Hepatocyte (in vitro differentiated cells): ENCODE results near the gene IL10. TPM values are rescaled to one million over a fixed set of nuclear protein-coding genes. Genes with fewer than 3 reads are reported as not detected.

Experiments used
- DNase-seq: peaks from one replicate; pipeline ENCODE4 v3.0.0-alpha.2; 2016; ENCODE audit warnings: low spot score
- H2AFZ ChIP-seq: fragments of 200-600 bp; sonication (generic); 2 replicates; pipeline ENCODE4 v1.6.0; 2016; ENCODE audit warnings: antibody characterized with exemption, mild to moderate bottlenecking
- H3K27ac ChIP-seq: fragments of 200-600 bp; sonication (generic); 2 replicates; pipeline ENCODE4 v1.5.1; 2016; ENCODE audit warnings: mild to moderate bottlenecking
- H3K27me3 ChIP-seq: fragments of 200-600 bp; sonication (generic); 2 replicates; pipeline ENCODE4 v1.6.1; 2016
- H3K36me3 ChIP-seq: fragments of 200-600 bp; sonication (generic); replicated peaks from 2 replicates; pipeline ENCODE4 v1.5.1; 2016; ENCODE audit warnings: low read depth; ENCODE audit not compliant: insufficient read depth
- H3K4me1 ChIP-seq: fragments of 200-600 bp; sonication (generic); 2 replicates; pipeline ENCODE4 v1.5.1; 2016; ENCODE audit warnings: mild to moderate bottlenecking, moderate library complexity; ENCODE audit not compliant: insufficient read depth
- H3K4me2 ChIP-seq: fragments of 200-600 bp; sonication (generic); 2 replicates; pipeline ENCODE4 v1.6.0; 2016
- H3K4me3 ChIP-seq: fragments of 200-600 bp; sonication (generic); 2 replicates; pipeline ENCODE4 v1.5.1; 2016; ENCODE audit warnings: mild to moderate bottlenecking
- H3K79me2 ChIP-seq: fragments of 200-600 bp; sonication (generic); 2 replicates; pipeline ENCODE4 v1.6.0; 2017; ENCODE audit warnings: mild to moderate bottlenecking
- H3K9me2 ChIP-seq: fragments of 200-600 bp; sonication (generic); replicated peaks from 2 replicates; pipeline ENCODE4 v1.6.0; 2017; ENCODE audit warnings: mild to moderate bottlenecking; ENCODE audit not compliant: insufficient read depth
- H3K9me3 ChIP-seq: fragments of 200-600 bp; sonication (generic); 2 replicates; pipeline ENCODE4 v1.5.1; 2016; ENCODE audit warnings: low read depth, mild to moderate bottlenecking
- H4K20me1 ChIP-seq: fragments of 200-600 bp; sonication (generic); 2 replicates; pipeline ENCODE4 v1.6.0; 2016; ENCODE audit warnings: mild to moderate bottlenecking; ENCODE audit not compliant: insufficient read depth, poor library complexity, severe bottlenecking
- EZH2 ChIP-seq: fragments of 200-600 bp; sonication (generic); IDR thresholded peaks from 2 replicates; pipeline ENCODE4 v1.6.1; 2016; ENCODE audit warnings: antibody characterized with exemption, mild to moderate bottlenecking, borderline replicate concordance
- EZH2phosphoT487 ChIP-seq: fragments of 200-600 bp; sonication (generic); IDR thresholded peaks from one replicate; pipeline ENCODE4 v1.6.1; 2018; ENCODE audit warnings: antibody characterized with exemption, mild to moderate bottlenecking, low read depth, moderate library complexity; ENCODE audit not compliant: unreplicated experiment, severe bottlenecking
- WGBS: methylation state at CpG from one replicate; pipeline ENCODE4 v1.1.6; 2016; ENCODE audit warnings: low lambda C conversion rate; ENCODE audit errors: missing lambda C conversion rate; 5-methylcytosine and 5-hydroxymethylcytosine counted together
- polyA plus RNA-seq: library from polyadenylated mRNA; unstranded; fragments of >200 nt; fragmentation: Nextera tagmentation; extraction: Ambion mirVana; gene quantifications from 2 replicates; pipeline ENCODE4 v1.2.1, GENCODE V29; 2016
- total RNA-seq: library from RNA; depleted of rRNA; stranded (reverse); fragments of >200 nt; gene quantifications from 2 replicates; pipeline ENCODE4 v1.2.3, GENCODE V29; 2014
- TF ChIP-seq, protein P1 (sequence below): fragments of 200-600 bp; sonication (generic); IDR thresholded peaks from 2 replicates; pipeline ENCODE4 v1.5.1; 2016; ENCODE audit warnings: antibody characterized with exemption, mild to moderate bottlenecking; ENCODE audit not compliant: poor library complexity

Gene IL10
- total and polyA plus RNA-seq, 2 experiments from 2014 or later, result 0.50 TPM; not detected in 1

DNA sequence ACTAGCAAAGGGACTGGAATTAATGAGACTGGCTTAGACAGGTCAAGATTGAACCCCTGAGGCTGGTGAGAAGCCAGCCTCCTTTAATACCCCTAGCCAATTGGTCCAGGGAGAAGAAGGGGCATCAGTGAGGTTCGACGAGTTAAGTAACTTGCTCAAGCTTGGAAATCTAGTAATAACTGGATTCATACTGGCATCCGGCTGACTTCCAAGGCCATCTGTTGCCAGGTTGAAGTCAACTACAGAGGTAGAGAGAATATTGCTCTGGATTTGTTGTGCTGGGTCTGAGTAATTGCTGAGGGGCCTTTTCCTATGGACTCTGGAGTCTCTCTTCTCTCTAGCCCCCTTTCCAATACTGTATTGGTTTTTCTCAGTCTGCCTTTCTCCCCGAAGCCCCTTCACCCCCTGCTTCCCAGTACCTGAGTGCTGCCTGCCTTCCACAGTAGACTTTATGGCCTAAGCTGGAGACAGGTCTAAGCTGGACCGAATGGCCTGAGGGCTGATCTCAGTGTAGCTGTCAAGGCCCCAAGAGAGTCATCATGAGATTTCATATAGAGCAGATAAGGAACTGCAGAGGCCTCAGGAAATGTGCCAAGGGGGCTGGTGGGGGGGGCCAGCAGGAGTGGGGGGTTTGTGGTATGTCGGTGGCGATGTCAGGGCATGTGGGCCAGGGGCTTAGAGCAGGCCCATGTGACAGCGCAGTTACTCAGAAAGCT lies 44.2 kb downstream of the IL10 start:
- Histone ChIP-seq H3K79me2 (peaks cover 56% of the 10 kb centered on the region), H3K27me3 (no peaks in the 10 kb centered on the region), H3K9me2 (no peaks in the 10 kb centered on the region), H3K27ac (no peak overlapping the region), H2AFZ (no peak overlapping the region), H3K36me3 (no peaks in the 10 kb centered on the region), H3K4me3 (no peak overlapping the region), H3K4me1 (peaks cover 10% of the 10 kb centered on the region), H4K20me1 (peaks cover 62% of the 10 kb centered on the region), H3K4me2 (no peak overlapping the region), H3K9me3 (no peaks in the 10 kb centered on the region)
- no peak for DNase-seq
- TF ChIP-seq, protein P1, sequence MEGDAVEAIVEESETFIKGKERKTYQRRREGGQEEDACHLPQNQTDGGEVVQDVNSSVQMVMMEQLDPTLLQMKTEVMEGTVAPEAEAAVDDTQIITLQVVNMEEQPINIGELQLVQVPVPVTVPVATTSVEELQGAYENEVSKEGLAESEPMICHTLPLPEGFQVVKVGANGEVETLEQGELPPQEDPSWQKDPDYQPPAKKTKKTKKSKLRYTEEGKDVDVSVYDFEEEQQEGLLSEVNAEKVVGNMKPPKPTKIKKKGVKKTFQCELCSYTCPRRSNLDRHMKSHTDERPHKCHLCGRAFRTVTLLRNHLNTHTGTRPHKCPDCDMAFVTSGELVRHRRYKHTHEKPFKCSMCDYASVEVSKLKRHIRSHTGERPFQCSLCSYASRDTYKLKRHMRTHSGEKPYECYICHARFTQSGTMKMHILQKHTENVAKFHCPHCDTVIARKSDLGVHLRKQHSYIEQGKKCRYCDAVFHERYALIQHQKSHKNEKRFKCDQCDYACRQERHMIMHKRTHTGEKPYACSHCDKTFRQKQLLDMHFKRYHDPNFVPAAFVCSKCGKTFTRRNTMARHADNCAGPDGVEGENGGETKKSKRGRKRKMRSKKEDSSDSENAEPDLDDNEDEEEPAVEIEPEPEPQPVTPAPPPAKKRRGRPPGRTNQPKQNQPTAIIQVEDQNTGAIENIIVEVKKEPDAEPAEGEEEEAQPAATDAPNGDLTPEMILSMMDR, result no peak
- TF ChIP-seq EZH2phosphoT487 (no peak), EZH2 (no peak)
- WGBS, result 88% methylated on average over 8 of the region's 8 CpGs

DNA sequence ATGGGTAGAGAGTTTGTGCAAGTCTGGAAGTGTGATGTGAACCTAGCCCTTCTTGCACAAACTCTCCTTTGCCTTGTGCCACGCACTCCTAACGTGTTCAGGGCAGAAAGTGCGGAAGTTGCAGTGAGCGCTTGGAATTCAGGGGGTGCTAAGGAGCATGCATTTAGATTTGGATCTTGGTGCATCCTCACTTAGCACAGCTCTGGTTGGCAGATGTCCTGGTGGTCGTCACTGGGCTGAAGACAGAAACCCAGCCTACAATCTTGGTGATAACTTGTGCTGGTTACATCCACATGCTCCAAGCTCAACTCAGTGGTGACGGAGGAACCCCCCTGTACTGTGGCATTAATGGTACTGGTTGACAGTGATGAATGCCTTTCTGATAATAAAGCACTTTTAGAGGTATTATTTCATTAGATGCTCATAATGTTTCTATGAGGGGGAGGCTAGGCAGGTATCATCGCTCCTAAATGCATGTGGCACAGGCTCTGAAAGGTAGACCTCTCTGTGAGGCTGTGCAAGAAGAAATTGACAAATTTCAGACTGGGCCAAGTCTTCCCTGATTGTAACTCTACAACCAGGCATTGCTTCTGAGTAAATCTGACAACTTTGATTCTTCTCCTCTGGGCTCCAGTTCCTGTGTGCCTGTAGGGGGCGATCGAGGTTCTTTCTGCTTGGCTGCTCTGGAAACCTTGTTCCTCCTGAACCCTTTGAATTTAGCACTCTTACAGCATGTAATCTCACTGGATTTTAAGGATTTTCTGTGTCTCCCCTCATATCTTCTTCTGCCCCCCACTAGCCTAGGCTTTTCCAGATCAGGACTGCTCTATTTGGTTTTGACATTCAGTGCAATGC lies 47.0 kb downstream of the IL10 start:
- no peak overlapping the region for H3K27ac ChIP-seq
- no peaks in the 10 kb centered on the region for H3K36me3 ChIP-seq
- TF ChIP-seq, protein P1, result peak; percentile 55
- TF ChIP-seq EZH2phosphoT487, result no peak
- DNase-seq, result peak; percentile 57
- no peaks in the 10 kb centered on the region for H3K9me3 ChIP-seq
- H3K79me2 ChIP-seq, result peaks cover 84% of the 10 kb centered on the region
- H3K4me1 ChIP-seq, result peaks cover 10% of the 10 kb centered on the region
- H3K9me2 ChIP-seq, result no peaks in the 10 kb centered on the region
- H2AFZ ChIP-seq, result no peak overlapping the region
- no peak overlapping the region for H3K4me3 ChIP-seq
- 73% methylated on average over 9 of the region's 9 CpGs for WGBS
- H4K20me1 ChIP-seq, result peaks cover 87% of the 10 kb centered on the region
- H3K27me3 ChIP-seq, result no peaks in the 10 kb centered on the region
- H3K4me2 ChIP-seq, result no peak overlapping the region

DNA sequence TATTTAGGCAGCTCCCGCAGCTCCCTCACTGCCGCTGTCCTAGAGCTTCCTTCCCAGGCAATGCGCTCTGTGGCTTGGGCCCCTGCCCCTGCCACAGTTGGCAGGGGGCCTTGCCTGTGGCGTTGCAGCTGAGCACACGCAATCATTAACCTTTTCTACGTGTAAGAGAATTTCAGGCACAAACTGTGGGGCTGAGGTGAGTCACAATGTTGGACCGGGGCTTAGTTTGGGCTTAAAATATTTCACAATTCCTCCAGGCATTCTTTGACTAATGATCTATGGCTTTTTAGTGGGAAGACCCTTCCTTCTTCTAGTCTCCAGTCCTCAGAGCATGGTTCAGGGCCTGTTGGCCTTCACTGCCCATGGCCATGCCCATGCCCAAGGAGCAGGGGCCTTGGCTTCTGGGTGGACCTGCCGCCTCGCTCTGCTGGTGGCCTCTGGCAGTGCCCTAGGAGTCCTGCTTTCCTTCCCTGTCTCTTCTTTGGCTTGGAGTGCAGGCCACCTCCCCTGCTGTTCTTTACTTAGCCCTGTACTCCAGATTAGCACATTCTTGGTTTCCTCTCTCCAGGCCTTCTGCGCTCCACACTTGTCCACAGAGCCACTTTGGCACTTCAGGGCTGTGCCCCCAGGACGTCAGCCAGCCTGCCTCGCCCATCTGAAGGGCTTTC lies 48.4 kb downstream of the IL10 start:
- peaks cover 93% of the 10 kb centered on the region for H4K20me1 ChIP-seq
- WGBS, result 64% methylated on average over 12 of the region's 12 CpGs
- TF ChIP-seq, protein P1, result no peak
- TF ChIP-seq EZH2phosphoT487, result no peak
- no peak for TF ChIP-seq EZH2
- no peaks in the 10 kb centered on the region for H3K9me3 ChIP-seq
- no peak overlapping the region for H3K4me2 ChIP-seq
- H2AFZ ChIP-seq, result no peak overlapping the region
- peak overlapping the region; percentile 44 for H3K27ac ChIP-seq
- H3K9me2 ChIP-seq, result no peaks in the 10 kb centered on the region
- no peaks in the 10 kb centered on the region for H3K27me3 ChIP-seq
- peaks cover 97% of the 10 kb centered on the region for H3K79me2 ChIP-seq
- H3K4me1 ChIP-seq, result peaks cover 10% of the 10 kb centered on the region
- no peak overlapping the region for H3K4me3 ChIP-seq
- H3K36me3 ChIP-seq, result no peaks in the 10 kb centered on the region
- DNase-seq, result peak; percentile 45
